ENCODE data around the gene REEP3.

DNA sequence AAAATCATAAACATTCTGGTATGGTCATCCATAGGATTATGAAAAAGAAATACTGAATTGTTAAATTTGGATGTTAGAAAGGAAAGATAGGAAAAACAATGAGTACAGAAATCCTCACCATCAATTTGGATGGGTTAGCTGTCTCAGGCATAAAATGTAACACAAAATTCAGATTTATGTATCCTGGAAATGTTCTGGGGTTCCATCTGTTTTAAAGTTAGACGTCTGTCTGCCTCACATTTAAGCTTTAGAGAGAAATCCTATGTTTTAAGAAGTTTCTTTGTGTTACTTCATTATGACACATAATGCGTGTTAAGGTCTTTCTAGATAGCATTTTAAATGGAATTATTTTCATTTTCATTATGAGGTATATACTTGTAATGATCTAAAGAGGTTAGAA, 103.5 kb downstream of the REEP3 start:
- TF ChIP-seq, protein P1, sequence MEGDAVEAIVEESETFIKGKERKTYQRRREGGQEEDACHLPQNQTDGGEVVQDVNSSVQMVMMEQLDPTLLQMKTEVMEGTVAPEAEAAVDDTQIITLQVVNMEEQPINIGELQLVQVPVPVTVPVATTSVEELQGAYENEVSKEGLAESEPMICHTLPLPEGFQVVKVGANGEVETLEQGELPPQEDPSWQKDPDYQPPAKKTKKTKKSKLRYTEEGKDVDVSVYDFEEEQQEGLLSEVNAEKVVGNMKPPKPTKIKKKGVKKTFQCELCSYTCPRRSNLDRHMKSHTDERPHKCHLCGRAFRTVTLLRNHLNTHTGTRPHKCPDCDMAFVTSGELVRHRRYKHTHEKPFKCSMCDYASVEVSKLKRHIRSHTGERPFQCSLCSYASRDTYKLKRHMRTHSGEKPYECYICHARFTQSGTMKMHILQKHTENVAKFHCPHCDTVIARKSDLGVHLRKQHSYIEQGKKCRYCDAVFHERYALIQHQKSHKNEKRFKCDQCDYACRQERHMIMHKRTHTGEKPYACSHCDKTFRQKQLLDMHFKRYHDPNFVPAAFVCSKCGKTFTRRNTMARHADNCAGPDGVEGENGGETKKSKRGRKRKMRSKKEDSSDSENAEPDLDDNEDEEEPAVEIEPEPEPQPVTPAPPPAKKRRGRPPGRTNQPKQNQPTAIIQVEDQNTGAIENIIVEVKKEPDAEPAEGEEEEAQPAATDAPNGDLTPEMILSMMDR (IDR thresholded peaks at IDR 0.05; ENCODE audit: borderline replicate concordance, extremely low read depth, low read length, poor library complexity, severe bottlenecking) = no peak
- TF ChIP-seq EZH2 (IDR thresholded peaks at IDR 0.05; ENCODE audit: borderline replicate concordance, low read depth, low read length, severe bottlenecking) = no peak

Data from DND-41 (cell line).